Endothelial cell (in vitro differentiated cells): ENCODE results near the gene C2orf80. TPM values are rescaled to one million over a fixed set of nuclear protein-coding genes. Genes with fewer than 3 reads are reported as not detected.

ENCODE experiments used
- DNase-seq: peaks from one replicate; pipeline ENCODE4 v3.0.0; 2021; ENCODE audit warnings: low spot score
- H3K27ac Mint-ChIP-seq: one replicate; pipeline ENCODE4 v1.8.0; 2021; ENCODE audit warnings: mixed read lengths, inconsistent platforms; ENCODE audit not compliant: unreplicated experiment
- H3K27me3 Mint-ChIP-seq: one replicate; pipeline ENCODE4 v1.8.0; 2021; ENCODE audit warnings: mild to moderate bottlenecking, moderate library complexity, mixed read lengths, inconsistent platforms; ENCODE audit not compliant: unreplicated experiment
- H3K36me3 Mint-ChIP-seq: one replicate; pipeline ENCODE4 v1.8.0; 2021; ENCODE audit warnings: mild to moderate bottlenecking, low read depth, mixed read lengths, inconsistent platforms; ENCODE audit not compliant: unreplicated experiment
- H3K4me1 Mint-ChIP-seq: one replicate; pipeline ENCODE4 v1.8.0; 2021; ENCODE audit warnings: mild to moderate bottlenecking, mixed read lengths, inconsistent platforms; ENCODE audit not compliant: unreplicated experiment
- H3K4me3 Mint-ChIP-seq: one replicate; pipeline ENCODE4 v1.8.0; 2021; ENCODE audit warnings: mild to moderate bottlenecking, mixed read lengths, inconsistent platforms; ENCODE audit not compliant: unreplicated experiment
- H3K9me3 Mint-ChIP-seq: one replicate; pipeline ENCODE4 v1.8.0; 2021; ENCODE audit warnings: mixed read lengths, inconsistent platforms; ENCODE audit not compliant: unreplicated experiment
- total RNA-seq: library from RNA; stranded (reverse); fragmentation: NEBNext Ultra II Directional; extraction: Animal tissue kit (Norgen Biotek cat#: 25700); gene quantifications from one replicate; pipeline ENCODE4 v1.2.1, GENCODE V29; 2021; ENCODE audit not compliant: unreplicated experiment
- TF ChIP-seq, protein P1 (sequence below): fragments of 200-600 bp; sonication (generic); IDR thresholded peaks from one replicate; pipeline ENCODE4 v1.5.0; 2021; ENCODE audit warnings: antibody characterized with exemption; ENCODE audit not compliant: unreplicated experiment

C2orf80 gene
- total RNA-seq, 1 donor from 2014 or later, result not detected

DNA sequence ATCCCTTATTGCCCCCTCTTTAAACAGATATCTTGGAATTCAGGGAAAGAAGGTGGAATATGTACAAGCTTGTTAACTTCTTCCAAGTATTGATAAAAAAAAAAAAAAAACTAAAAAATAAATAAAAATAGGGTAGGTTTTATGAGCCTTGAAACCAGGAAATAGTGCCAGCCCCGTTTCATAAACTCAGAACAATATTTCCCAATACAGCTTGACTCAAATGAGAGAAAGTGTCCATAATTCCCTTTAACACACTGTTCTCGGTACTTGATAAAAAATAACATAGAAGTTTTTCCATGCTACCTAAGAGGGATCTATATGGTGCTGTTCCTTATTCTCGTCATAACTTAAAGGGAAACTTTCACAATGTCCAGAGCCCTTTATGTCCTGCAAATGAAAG, 17.9 kb upstream of the C2orf80 start:
- no peak overlapping the region for H3K4me3 Mint-ChIP-seq
- no peak overlapping the region for H3K27ac Mint-ChIP-seq
- peaks cover 4% of the 10 kb centered on the region for H3K4me1 Mint-ChIP-seq
- H3K9me3 Mint-ChIP-seq, result no peaks in the 10 kb centered on the region
- DNase-seq, result no peak
- TF ChIP-seq, protein P1, sequence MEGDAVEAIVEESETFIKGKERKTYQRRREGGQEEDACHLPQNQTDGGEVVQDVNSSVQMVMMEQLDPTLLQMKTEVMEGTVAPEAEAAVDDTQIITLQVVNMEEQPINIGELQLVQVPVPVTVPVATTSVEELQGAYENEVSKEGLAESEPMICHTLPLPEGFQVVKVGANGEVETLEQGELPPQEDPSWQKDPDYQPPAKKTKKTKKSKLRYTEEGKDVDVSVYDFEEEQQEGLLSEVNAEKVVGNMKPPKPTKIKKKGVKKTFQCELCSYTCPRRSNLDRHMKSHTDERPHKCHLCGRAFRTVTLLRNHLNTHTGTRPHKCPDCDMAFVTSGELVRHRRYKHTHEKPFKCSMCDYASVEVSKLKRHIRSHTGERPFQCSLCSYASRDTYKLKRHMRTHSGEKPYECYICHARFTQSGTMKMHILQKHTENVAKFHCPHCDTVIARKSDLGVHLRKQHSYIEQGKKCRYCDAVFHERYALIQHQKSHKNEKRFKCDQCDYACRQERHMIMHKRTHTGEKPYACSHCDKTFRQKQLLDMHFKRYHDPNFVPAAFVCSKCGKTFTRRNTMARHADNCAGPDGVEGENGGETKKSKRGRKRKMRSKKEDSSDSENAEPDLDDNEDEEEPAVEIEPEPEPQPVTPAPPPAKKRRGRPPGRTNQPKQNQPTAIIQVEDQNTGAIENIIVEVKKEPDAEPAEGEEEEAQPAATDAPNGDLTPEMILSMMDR, result no peak
- H3K27me3 Mint-ChIP-seq, result peaks cover 2% of the 10 kb centered on the region
- H3K36me3 Mint-ChIP-seq, result no peaks in the 10 kb centered on the region

DNA sequence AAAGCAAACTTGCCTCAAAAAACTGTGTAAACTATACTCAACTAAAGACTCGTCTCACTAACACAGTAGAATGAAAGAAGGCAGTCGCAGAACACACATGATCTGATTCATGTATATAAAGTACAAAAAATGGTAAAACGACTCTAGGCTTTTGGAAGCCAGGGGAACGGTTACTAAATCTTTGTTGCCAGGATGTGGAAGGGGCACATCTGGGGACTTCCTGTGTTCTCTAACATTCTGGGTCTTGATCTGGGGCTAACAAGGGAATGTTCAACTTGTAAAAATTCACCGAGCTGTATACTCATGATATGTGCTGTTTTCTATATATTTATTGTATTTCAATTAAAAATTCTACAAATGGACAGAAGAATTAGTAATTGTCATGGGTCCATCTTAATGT, 14.3 kb upstream of the C2orf80 start:
- no peak overlapping the region for H3K27ac Mint-ChIP-seq
- peaks cover 4% of the 10 kb centered on the region for H3K4me1 Mint-ChIP-seq
- peaks cover 2% of the 10 kb centered on the region for H3K27me3 Mint-ChIP-seq
- H3K4me3 Mint-ChIP-seq, result no peak overlapping the region
- H3K9me3 Mint-ChIP-seq, result no peaks in the 10 kb centered on the region
- no peaks in the 10 kb centered on the region for H3K36me3 Mint-ChIP-seq
- no peak for DNase-seq
- TF ChIP-seq, protein P1, result no peak

GRCh38 chr2:208195531-208195930, 5.7 kb upstream of the C2orf80 start:
- no peak overlapping the region for H3K4me3 Mint-ChIP-seq
- TF ChIP-seq, protein P1, result no peak
- H3K27me3 Mint-ChIP-seq, result peaks cover 1% of the 10 kb centered on the region
- H3K36me3 Mint-ChIP-seq, result no peaks in the 10 kb centered on the region
- H3K4me1 Mint-ChIP-seq, result no peaks in the 10 kb centered on the region
- no peaks in the 10 kb centered on the region for H3K9me3 Mint-ChIP-seq
- no peak overlapping the region for H3K27ac Mint-ChIP-seq
- DNase-seq, result no peak

DNA sequence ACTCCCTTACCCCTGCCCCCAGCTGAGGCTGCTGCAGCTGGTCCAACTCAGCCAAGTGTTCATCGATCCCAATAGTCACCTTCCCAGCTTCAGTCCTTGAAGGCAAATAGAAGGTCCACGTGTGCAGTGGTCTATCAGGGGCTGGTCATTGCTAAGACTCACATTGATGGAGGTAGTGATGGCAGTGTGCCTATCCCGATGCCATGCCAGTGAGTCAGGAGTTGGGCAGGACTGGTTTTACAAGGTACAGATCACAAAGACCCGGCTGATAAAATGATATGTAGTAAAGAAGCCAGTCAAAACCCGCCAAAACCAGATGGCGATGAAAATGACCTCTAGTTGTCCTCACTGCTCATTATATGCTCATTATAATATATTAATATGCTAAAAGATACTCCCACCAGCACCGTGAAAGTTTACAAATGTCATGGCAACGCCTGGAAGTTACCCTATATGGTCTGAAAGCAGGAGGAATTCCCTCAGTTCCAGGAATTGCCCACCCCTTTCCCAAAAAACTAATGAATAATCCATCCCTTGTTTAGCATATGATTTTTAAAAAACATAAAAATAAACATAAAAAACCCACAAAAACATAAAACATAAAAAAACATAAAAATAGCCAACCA, 2.9 kb upstream of the C2orf80 start:
- DNase-seq, result no peak
- H3K36me3 Mint-ChIP-seq, result no peaks in the 10 kb centered on the region
- H3K4me1 Mint-ChIP-seq, result no peaks in the 10 kb centered on the region
- TF ChIP-seq, protein P1, result no peak
- H3K27ac Mint-ChIP-seq, result no peak overlapping the region
- H3K27me3 Mint-ChIP-seq, result peaks cover 2% of the 10 kb centered on the region
- H3K9me3 Mint-ChIP-seq, result no peaks in the 10 kb centered on the region
- no peak overlapping the region for H3K4me3 Mint-ChIP-seq

DNA sequence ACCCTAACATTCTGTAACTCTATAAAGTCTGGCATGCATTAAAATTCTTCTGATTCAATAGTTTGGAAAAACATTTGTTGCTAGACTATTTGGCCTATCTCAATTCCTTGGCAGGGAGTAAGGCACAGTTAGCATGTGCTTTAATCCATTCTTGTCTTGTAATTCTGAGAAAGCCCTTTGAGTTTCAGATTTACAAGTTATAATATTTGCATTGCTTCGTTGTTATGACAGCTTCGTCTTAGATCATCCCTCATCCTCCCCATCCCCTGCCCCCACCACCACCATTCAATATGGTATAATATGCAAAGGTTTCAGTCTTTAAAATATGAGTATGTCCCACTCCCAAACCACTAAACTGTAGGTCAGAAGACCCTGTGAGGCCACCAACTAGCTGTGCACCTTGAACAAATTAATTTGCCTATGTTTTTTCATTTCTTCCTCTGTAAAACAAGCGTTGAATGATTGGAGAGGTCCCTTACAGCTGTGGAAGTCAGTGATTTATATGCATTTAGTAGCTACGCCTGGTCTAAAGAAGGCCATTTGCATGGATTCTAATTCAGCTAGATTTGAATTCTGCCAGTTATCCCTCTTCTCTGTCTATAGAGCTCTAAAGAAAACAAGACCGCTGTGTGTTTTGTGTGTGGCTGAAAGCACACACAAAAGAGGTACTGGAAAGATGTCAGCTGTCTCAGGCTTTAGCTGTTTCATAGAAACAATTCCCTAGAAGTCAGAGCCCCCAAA, 591 bp downstream of the C2orf80 start:
- no peak for DNase-seq
- no peaks in the 10 kb centered on the region for H3K36me3 Mint-ChIP-seq
- no peak overlapping the region for H3K27ac Mint-ChIP-seq
- no peaks in the 10 kb centered on the region for H3K9me3 Mint-ChIP-seq
- H3K4me3 Mint-ChIP-seq, result no peak overlapping the region
- H3K4me1 Mint-ChIP-seq, result no peaks in the 10 kb centered on the region
- TF ChIP-seq, protein P1, result no peak
- peaks cover 2% of the 10 kb centered on the region for H3K27me3 Mint-ChIP-seq
